HG02610 (cell line): ENCODE data around the gene TSHZ2.
"Not testable (repeated sequence)": the region's sequence is repeated elsewhere in the genome, so short reads cannot be mapped to it uniquely, and the experiment has no call there.

Experiments used
- ATAC-seq: cut with Tn5 transposase; IDR thresholded peaks from one replicate; pipeline ENCODE4 v1.9.1; 2021; ENCODE audit warnings: mild to moderate bottlenecking, moderate library complexity; ENCODE audit not compliant: unreplicated experiment

TSHZ2 gene

GRCh38 chr20:53296025-53296424 is 323.9 kb downstream of the TSHZ2 start:
- no peak for ATAC-seq

GRCh38 chr20:53296451-53297153 is 324.4 kb downstream of the TSHZ2 start:
- no peak for ATAC-seq

GRCh38 chr20:53297154-53297529 is 325.0 kb downstream of the TSHZ2 start:
- ATAC-seq = no peak

- no peak for ATAC-seq
These were observed 326.1 kb downstream of the TSHZ2 start for GRCh38 chr20:53298260-53298659.

- ATAC-seq = no peak
These were observed 326.8 kb downstream of the TSHZ2 start for GRCh38 chr20:53298911-53299310.

GRCh38 chr20:53299831-53300230 is 327.7 kb downstream of the TSHZ2 start:
- no peak for ATAC-seq

- no peak for ATAC-seq
These were observed 329.7 kb downstream of the TSHZ2 start for GRCh38 chr20:53301869-53302268.

- ATAC-seq = no peak
These were observed 330.7 kb downstream of the TSHZ2 start for GRCh38 chr20:53302695-53303412.

- no peak for ATAC-seq
These were observed 331.2 kb downstream of the TSHZ2 start for GRCh38 chr20:53303413-53303760.

- no peak for ATAC-seq
These were observed 332.0 kb downstream of the TSHZ2 start for GRCh38 chr20:53304146-53304545.

- no peak for ATAC-seq
These were observed 334.1 kb downstream of the TSHZ2 start for GRCh38 chr20:53306192-53306805.

GRCh38 chr20:53307964-53308597 is 335.9 kb downstream of the TSHZ2 start:
- no peak for ATAC-seq

GRCh38 chr20:53309515-53309914 is 337.4 kb downstream of the TSHZ2 start:
- ATAC-seq = no peak

- no peak for ATAC-seq
These were observed 340.8 kb downstream of the TSHZ2 start for GRCh38 chr20:53312957-53313356.

- ATAC-seq = no peak
These were observed 344.2 kb downstream of the TSHZ2 start for GRCh38 chr20:53316206-53316937.

- ATAC-seq = no peak
These were observed 347.0 kb downstream of the TSHZ2 start for GRCh38 chr20:53319200-53319599.

- no peak for ATAC-seq
These were observed 347.6 kb downstream of the TSHZ2 start for GRCh38 chr20:53319716-53320115.

GRCh38 chr20:53320701-53321100 is 348.5 kb downstream of the TSHZ2 start:
- no peak for ATAC-seq

- no peak for ATAC-seq
These were observed 349.4 kb downstream of the TSHZ2 start for GRCh38 chr20:53321596-53321995.

- ATAC-seq = no peak
These were observed 350.5 kb downstream of the TSHZ2 start for GRCh38 chr20:53322651-53323050.

GRCh38 chr20:53323460-53323859 is 351.3 kb downstream of the TSHZ2 start:
- ATAC-seq = not testable (repeated sequence)
